Measurements from ENCODE around the gene EML4.
"Not testable (repeated sequence)": the region's sequence is repeated elsewhere in the genome, so short reads cannot be mapped to it uniquely, and the experiment has no call there.

EML4 gene

DNA sequence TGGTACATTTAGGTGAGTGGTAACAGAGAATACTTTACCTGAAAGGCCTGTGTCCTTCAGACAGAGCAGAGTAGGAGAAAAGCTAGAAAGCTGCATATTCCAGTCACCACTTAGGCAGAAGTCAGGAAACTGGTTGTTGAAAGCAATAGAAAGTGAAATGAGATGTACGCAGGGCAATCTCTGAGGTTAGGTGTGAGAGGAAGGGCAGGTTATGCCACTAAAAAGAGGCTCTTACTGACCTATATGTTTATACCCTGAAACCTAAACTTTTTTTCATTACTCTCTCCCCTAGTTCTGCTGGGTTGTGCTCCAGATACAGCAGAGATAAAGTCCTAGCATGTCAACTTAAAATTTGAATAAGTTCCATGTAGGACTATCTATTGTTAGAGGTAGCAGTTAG lies 98.4 kb downstream of the EML4 start:
- no peak for DNase-seq

DNA sequence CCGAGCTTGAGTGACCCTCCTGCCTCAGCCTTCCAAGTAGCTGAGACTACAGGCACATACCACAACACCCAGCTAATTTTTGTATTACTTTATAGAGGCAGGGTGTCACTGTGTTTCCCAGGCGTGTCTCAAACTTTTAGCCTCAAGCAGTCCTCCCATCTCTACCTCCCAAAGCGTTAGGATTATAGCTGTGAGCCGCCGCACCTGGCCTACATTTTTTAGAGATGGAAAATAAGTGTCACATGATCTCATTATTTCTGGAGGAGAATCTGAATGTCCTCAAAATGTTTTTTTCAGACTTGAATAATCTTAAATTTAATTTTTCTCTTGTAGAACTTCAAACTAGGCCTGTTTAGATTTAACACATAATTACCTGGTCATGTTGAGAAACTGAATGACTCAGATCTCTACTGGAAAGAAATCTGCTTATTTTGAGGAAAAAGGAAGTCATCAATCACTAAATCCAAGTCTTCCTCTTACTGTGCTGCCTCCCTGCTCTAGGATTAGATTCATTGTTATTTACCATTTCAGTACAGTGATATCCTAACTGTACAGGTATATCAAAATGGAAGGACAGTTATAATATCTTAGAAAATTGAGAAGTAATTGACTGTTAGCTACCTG lies 99.5 kb downstream of the EML4 start:
- DNase-seq = no peak

DNA sequence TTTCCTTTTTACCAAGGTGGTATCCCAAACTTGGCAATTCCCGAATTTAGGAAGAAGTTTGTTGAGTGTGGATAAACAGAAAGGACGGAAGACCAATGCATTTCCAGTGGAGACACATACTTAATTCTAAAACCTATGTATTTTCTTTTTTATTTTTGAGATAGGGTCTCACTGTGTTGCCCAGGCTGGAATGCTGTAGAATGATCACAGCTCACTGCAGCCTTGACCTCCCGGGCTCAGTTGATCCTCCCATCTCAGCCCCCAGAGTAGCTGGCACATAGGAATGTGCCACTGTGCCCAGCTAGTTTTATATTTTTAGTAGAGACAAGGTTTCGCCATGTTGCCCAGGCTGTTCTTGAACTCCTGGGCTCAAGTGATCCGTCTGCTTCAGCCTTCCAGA lies 101.6 kb downstream of the EML4 start:
- DNase-seq = no peak

DNA sequence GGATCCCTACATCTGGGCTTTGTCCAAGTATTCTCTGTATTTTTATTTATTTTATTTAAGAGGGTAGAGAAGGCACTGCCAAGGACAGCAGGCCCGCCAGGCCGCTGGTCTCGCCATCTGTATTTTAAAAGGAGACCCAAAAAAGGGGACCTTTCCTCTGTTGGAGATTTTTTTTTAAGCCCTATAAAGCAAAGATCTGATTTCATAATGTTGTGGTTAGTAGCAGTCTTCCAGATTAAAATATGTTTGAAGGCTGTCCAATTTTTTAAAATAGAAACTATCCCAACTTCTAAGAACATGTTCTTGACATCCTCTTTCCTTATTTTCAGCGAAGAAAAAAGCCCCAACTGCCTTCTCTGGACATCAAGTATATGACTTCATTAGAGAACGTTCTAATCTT lies 102.1 kb downstream of the EML4 start:
- not testable (repeated sequence) for DNase-seq

DNA sequence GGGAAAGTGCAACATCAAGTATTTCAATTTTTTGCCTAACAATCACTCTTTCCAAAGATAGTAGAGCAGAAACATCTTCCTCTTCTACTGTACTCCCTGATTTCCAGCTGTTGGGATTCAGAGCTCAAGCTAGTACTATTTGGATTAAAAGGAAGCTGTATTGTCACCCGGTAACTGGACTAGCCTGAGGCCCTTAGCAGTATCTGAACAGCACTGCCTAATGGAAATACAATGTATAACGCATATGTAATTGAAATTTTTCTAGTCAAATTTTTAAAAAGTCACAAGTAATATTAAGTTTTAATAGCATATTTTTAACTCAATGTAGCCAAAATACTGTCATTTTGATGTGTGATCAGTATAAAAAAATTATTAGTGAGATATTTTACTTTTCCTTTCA lies 105.7 kb downstream of the EML4 start:
- no peak for DNase-seq

- no peak for DNase-seq
Observed at GRCh38 chr2:42281416-42282081, 112.4 kb downstream of the EML4 start.

DNA sequence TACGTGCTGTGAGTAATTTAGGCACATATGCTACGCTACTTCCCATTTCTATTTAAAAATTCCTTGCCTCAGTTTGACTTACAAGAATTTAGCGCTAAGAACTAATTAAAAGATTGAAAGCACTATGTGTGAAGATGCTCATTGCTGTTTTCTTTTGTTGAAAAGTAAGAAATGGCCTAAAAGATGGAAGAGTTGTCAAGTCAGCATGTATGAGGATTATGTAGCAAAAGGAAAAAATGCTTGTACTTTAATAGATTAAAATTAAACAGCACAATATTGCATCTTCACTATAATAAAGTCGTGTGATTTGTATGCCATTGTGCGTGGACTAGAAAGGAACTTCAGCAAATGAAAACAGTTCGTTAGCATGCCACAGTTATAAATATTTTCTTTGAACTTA lies 114.9 kb downstream of the EML4 start:
- no peak for DNase-seq

DNA sequence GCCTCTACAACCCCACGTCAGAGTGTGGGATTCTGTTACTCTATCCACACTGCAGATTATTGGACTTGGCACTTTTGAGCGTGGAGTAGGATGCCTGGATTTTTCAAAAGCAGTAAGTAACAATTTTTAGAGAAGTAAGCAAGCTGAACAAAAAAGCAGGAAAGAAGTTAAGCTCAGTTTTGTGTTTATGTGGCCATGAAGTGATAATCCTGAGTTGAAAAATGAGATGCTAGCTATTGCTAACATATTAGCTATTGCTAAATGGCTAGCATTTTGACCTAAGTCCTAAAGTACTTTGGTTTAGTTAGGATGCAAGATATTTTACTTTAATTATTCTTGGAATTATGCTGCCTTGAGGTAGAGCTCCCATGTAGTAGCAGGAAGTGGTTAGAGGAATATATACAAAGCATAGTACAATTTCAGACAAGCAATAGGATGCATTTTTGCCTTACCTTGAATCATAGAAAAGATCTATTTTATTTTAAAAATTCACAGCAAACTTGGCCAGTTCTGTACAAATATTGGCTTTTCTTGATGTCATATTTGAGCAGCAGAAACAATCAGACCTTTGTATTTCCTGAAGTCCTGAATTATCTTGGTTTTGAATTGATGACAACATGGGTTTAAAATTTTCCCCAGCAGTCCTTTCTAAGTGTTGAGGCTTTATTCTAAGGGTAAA lies 117.3 kb downstream of the EML4 start:
- DNase-seq = no peak

GRCh38 chr2:42288811-42289210 lies 119.7 kb downstream of the EML4 start:
- no peak for DNase-seq

DNA sequence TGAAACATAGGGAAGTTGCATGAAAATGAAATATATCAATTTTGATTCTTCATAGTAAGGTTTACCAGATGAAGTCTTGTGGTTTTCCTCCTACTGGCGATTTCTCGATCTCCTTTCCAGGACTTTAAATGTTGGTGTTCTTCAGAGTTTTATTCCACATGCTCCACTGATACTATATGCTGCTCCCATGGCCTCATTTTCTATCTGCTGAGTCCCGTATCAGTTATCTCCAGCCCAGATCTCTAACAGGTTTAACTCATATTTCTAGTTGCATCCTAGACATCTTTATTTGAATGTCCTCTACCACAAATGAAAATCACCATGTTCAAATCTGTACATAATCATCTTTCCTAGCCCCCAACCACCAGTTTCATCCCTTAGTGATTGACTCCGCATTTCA lies 120.1 kb downstream of the EML4 start:
- DNase-seq = no peak

- DNase-seq = no peak
Observed at GRCh38 chr2:42290005-42290404, 120.9 kb downstream of the EML4 start.

DNA sequence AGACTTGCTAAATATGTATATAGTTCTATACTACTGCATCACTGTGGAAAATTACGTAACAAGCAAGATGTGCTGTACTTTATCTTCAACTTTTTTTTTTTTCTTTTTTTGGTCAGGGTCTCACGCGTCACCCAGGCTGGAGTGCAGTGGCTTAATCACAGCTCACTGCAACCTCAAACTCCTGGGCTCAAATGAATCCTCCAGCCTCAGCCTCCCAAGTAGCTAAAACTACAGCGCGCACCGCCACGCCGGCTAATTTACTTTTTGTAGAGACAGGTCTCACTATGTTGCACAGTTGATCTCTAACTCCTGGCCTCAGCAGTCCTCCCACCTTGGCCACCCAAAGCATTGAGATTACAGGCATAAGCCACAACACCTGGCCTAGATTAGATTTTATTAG lies 123.9 kb downstream of the EML4 start:
- no peak for DNase-seq

- DNase-seq = no peak
Observed at GRCh38 chr2:42296226-42296625, 127.1 kb downstream of the EML4 start.

DNA sequence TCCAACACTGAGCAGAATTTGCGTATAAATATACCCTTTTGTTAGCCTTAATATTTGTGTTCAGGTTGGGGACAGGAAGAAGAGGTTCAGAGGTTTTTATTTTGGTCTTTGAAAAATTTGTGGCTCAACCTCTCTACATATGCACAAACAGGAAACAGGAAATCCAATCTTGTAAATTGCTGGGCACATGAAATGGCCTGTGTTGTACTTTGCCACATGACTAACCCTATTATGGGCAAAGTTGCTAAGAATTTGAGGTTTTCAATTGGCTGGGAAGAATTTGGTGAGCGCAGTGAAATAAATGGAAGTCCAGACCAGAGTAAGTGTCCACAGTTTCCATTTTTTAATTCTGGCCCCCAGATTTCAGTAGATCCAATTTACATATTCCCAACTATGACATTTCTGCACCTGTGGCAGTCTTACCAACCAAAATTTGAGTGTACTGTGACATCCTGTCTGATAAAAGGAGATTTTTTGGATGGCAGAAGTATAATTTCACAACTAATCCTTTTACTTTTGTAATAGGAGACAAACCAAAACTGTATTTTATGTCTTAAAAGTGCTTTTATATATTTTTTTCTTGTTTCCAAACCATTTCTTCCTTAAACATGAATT lies 128.3 kb downstream of the EML4 start:
- DNase-seq = no peak

GRCh38 chr2:42298132-42298531 lies 129.0 kb downstream of the EML4 start:
- no peak for DNase-seq

DNA sequence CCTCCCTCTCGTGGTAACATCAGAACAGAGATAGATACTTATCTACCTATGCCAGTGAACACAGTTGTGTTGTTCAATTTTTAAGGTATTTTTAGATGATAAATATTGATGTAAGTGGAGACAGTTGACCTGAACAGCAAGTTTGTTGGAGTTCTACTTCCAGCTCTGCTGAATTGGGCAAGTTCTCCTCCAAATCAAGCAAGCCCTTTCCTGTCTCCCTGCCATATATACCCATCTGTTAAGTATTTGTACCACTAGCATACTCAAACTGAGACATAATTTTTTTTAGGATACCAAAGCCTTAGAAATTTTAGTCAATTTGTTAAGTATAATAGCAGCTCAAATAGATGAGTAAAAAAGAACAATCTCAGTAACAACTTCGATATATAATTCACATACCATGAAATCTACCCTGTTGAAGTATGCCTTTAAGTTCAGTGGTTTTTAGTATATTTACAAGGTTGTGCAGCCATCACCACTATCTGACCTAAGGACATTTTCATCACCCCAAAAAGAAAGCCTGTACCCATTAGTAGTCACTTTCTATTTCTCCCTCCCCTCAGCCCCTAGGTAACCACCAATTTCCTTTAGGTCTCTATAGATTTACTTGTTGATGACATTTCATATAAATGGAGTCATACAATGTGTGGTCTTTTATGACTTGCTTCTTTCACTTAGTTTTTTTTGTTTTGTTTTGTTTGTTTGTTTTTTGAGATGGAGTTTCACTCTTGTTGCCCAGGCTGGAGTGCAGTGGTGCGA lies 130.0 kb downstream of the EML4 start:
- no peak for DNase-seq

DNA sequence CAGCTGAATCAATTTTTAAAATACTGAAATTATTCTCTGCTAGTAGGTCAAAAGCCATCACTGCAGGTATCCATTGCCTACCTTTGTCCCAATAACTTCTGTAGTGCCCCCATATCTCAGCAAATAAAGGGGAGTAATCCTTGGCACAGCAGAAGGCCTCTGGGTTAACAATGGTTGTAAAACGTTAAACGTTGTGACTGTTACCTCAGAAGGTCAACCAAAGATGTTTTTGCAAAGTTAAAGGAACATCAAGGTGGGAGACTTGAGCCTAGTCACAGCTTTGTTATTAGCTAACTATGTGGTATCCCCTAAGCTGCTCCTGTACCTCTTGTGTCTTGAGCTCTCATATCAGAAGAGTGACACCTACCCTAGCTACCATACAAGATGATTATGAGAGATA lies 131.4 kb downstream of the EML4 start:
- DNase-seq = no peak

- DNase-seq = no peak
Observed at GRCh38 chr2:42303252-42303651, 134.1 kb downstream of the EML4 start.

- no peak for DNase-seq
Observed at GRCh38 chr2:42304059-42304713, 135.0 kb downstream of the EML4 start.

- DNase-seq = no peak
Observed at GRCh38 chr2:42307180-42307579, 138.0 kb downstream of the EML4 start.

DNA sequence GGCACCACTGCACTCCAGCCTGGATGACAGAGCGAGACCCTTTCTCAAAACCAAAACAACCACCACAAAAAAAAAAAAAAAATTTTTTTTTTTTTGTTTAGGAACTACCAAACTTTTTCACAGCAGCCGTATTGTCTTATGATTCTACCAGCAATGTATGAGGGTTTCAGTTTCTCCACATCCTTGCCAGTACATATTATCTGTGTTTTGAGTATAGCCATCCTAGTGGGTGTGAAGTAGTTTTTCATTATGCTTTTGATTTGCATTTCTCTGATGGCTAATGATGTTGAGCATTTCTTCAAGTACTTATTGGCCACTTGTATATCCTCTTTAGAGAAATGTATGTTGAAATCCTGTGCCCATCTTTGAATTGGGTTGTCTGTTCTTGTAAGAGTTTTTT lies 140.2 kb downstream of the EML4 start:
- no peak for DNase-seq

- no peak for DNase-seq
Observed at GRCh38 chr2:42310007-42310515, 140.9 kb downstream of the EML4 start.

DNA sequence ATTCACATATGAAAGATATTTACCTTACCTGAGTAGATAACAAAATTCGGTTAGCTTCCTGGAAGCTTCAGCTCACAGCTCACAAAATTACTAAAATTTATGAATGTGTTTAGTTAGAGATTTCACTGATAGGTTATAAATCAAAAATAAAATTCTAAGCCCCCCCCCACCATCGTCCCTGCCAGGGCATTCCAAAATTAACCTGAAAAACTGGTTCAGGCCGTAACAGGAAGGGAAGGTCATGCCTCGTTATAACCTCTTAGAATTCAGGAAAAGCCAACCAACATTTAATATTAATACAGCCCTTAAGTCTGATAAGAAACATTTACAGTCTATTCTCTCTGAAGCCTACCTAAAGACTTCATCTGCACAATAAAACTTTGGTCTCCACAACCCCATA lies 143.0 kb downstream of the EML4 start:
- no peak for DNase-seq
